ENCODE measurements around the gene GRM4.
"Not testable (repeated sequence)": the region's sequence is repeated elsewhere in the genome, so short reads cannot be mapped to it uniquely, and the experiment has no call there.

Gene GRM4

GRCh38 chr6:34146021-34146782 is at the start of gene GRM4:
Gene GRM4 (minus strand): TSS chr6:34146087. CDS start chr6:34133496, 12,591 bp downstream.
- FAIRE-seq = no peak

- no peak for FAIRE-seq
Measured at GRCh38 chr6:34194772-34195171, 48.9 kb upstream of the GRM4 start.

- no peak for FAIRE-seq
Measured at GRCh38 chr6:34190504-34191122, 44.7 kb upstream of the GRM4 start.

GRCh38 chr6:34189806-34190503 is 44.1 kb upstream of the GRM4 start:
- no peak for FAIRE-seq

- FAIRE-seq = not testable (repeated sequence)
Measured at GRCh38 chr6:34184726-34185125, 38.8 kb upstream of the GRM4 start.

- FAIRE-seq = no peak
Measured at GRCh38 chr6:34182751-34183531, 37.1 kb upstream of the GRM4 start.

GRCh38 chr6:34181908-34182307 is 36.0 kb upstream of the GRM4 start:
- FAIRE-seq = no peak

- no peak for FAIRE-seq
Measured at GRCh38 chr6:34179106-34179720, 33.3 kb upstream of the GRM4 start.

GRCh38 chr6:34178357-34179105 is 32.6 kb upstream of the GRM4 start:
- FAIRE-seq = no peak

- FAIRE-seq = no peak
Measured at GRCh38 chr6:34177181-34177591, 31.3 kb upstream of the GRM4 start.

- no peak for FAIRE-seq
Measured at GRCh38 chr6:34176261-34177031, 30.6 kb upstream of the GRM4 start.

GRCh38 chr6:34174846-34175399 is 29.0 kb upstream of the GRM4 start:
- FAIRE-seq = no peak

- FAIRE-seq = no peak
Measured at GRCh38 chr6:34172961-34173775, 27.3 kb upstream of the GRM4 start.

GRCh38 chr6:34170346-34170745 is 24.5 kb upstream of the GRM4 start:
- no peak for FAIRE-seq

GRCh38 chr6:34169897-34170296 is 24.0 kb upstream of the GRM4 start:
- no peak for FAIRE-seq

GRCh38 chr6:34161857-34162515 is 16.1 kb upstream of the GRM4 start:
- no peak for FAIRE-seq

- FAIRE-seq = no peak
Measured at GRCh38 chr6:34159844-34160243, 14.0 kb upstream of the GRM4 start.

- no peak for FAIRE-seq
Measured at GRCh38 chr6:34158876-34159275, 13.0 kb upstream of the GRM4 start.

- FAIRE-seq = no peak
Measured at GRCh38 chr6:34157851-34158250, 12.0 kb upstream of the GRM4 start.

Measured in TTC549 (cell line).